HepG2 (cell line): Measurements from ENCODE around the gene MAPK8IP3. TPM values are rescaled to one million over a fixed set of nuclear protein-coding genes. Genes with fewer than 3 reads are reported as not detected.

Experiments
- ATAC-seq: fragments of 200-7000 bp; cut with Tn5 transposase; 3 replicates; pipeline ENCODE4 v1.9.1; 2020; ENCODE audit warnings: mild to moderate bottlenecking, moderate library complexity
- BruUV-seq: library from RNA; stranded (reverse); fragments of 400-500 nt; replicated peaks from 2 replicates; lab custom pipeline; 2021; lab: Mats Ljungman, UMichigan
- CTCF ChIA-PET: fragments of 300-600 bp; formaldehyde crosslinking; extraction: SDS; loops from one replicate; lab custom pipeline; 2021; ENCODE audit warnings: low total read pairs, inconsistent platforms, low intra/inter-chr PET ratio; lab: Yijun Ruan, JAX
- POLR2A ChIA-PET: fragments of 350-600 bp; sonication (Branson Sonifier 250); formaldehyde crosslinking; loops from one replicate; lab custom pipeline; 2020; ENCODE audit warnings: antibody characterized with exemption, inconsistent platforms; lab: Yijun Ruan, JAX
- DNase-seq: peaks from one replicate; pipeline ENCODE4 v3.0.0-alpha.2; 2015; ENCODE audit warnings: low spot score
- FAIRE-seq: peaks from 3 replicates; lab custom pipeline; 2011; peaks lifted over from hg19 to GRCh38; lab: Jason Lieb, UNC
- H2AFZ ChIP-seq: one replicate; pipeline ENCODE4 v1.6.1; 2011; ENCODE audit warnings: low read length, inconsistent platforms
- H3K27ac ChIP-seq: fragments of 300-600 bp; 3 replicates; pipeline ENCODE4 v1.8.0; 2011; ENCODE audit warnings: mixed run types, mild to moderate bottlenecking, mixed read lengths, low read length, inconsistent platforms; ENCODE audit not compliant: insufficient read depth; ENCODE audit errors: extremely low read length
- H3K27me3 ChIP-seq, 2 experiments: fragments of 200-600 bp in 1 of 2; 2 replicates in 1 of 2; 3 replicates in 1 of 2; pipeline versions ENCODE4 v1.6.0 to v1.8.0; 2011; ENCODE audit warnings: low read length in 2 of 2, mild to moderate bottlenecking in 2 of 2, moderate library complexity in 2 of 2, inconsistent platforms in 1 of 2; ENCODE audit not compliant: insufficient read depth in 2 of 2, control insufficient read depth in 1 of 2
- H3K36me3 ChIP-seq, 2 experiments: fragments of 200-600 bp in 1 of 2; replicated peaks in 1 of 2; 2 replicates in 1 of 2; 3 replicates in 1 of 2; pipeline versions ENCODE4 v1.5.1 to v1.8.0; 2011; ENCODE audit warnings: low read length in 2 of 2, inconsistent platforms in 1 of 2; ENCODE audit not compliant: insufficient read depth in 2 of 2, control insufficient read depth in 1 of 2
- H3K4me1 ChIP-seq: 2 replicates; pipeline ENCODE4 v1.5.1; 2012; ENCODE audit warnings: low read length, inconsistent platforms; ENCODE audit not compliant: insufficient read depth
- H3K4me2 ChIP-seq: 2 replicates; pipeline ENCODE4 v1.6.0; 2011; ENCODE audit warnings: low read depth, low read length, inconsistent platforms
- H3K4me3 ChIP-seq, 3 experiments: fragments of 200-600 bp in 1 of 3; sonication (generic), shearing (Covaris generic) in 1 of 3; replicated peaks in 1 of 3; 2 replicates each; pipeline ENCODE4 v1.5.1; 2011 to 2016; ENCODE audit warnings: low read length in 3 of 3, inconsistent platforms in 2 of 3, low read depth in 2 of 3, mild to moderate bottlenecking in 2 of 3, control low read depth in 1 of 3, mixed read lengths in 1 of 3; ENCODE audit not compliant: insufficient read depth in 1 of 3
- H3K79me2 ChIP-seq: one replicate; pipeline ENCODE4 v1.6.1; 2011; ENCODE audit warnings: low read length, inconsistent platforms; ENCODE audit not compliant: insufficient read depth
- H3K9ac ChIP-seq: 2 replicates; pipeline ENCODE4 v1.6.0; 2011; ENCODE audit warnings: mild to moderate bottlenecking, low read depth, low read length, inconsistent platforms; ENCODE audit not compliant: insufficient read depth
- H3K9me3 ChIP-seq: 2 replicates; pipeline ENCODE4 v1.5.1; 2012; ENCODE audit warnings: mild to moderate bottlenecking, low read length
- H4K20me1 ChIP-seq: 2 replicates; pipeline ENCODE4 v1.6.0; 2011; ENCODE audit warnings: inconsistent platforms, mild to moderate bottlenecking, low read length, moderate library complexity; ENCODE audit not compliant: insufficient read depth
- ADNP ChIP-seq: sonication (generic); formaldehyde crosslinking; IDR thresholded peaks from 2 replicates; pipeline ENCODE4 v1.4.0; 2020; ENCODE audit warnings: missing genetic modification reagents
- FOXP1 ChIP-seq, 2 experiments: fragments of 450-650 bp in 1 of 2; IDR thresholded peaks; 2 replicates each; pipeline ENCODE4 v1.6.1; 2017 to 2018; ENCODE audit warnings: antibody characterized with exemption in 1 of 2
- GPN1 ChIP-seq: sonication (generic); formaldehyde crosslinking; IDR thresholded peaks from 2 replicates; pipeline ENCODE4 v1.5.1; 2020; ENCODE audit warnings: missing genetic modification reagents, borderline replicate concordance
- HNRNPH1 ChIP-seq: fragments of 200-400 bp; formaldehyde crosslinking; optimal IDR thresholded peaks from 2 replicates; pipeline ENCODE3; 2017; ENCODE audit warnings: mild to moderate bottlenecking, low read depth, low read length
- KAT8 ChIP-seq: IDR thresholded peaks from 2 replicates; pipeline ENCODE4 v1.6.1; 2016; ENCODE audit warnings: missing genetic modification reagents, missing compliant biosample characterization
- MIER2 ChIP-seq: IDR thresholded peaks from 2 replicates; pipeline ENCODE4 v1.6.1; 2016; ENCODE audit warnings: missing biosample characterization, missing genetic modification reagents
- RAD21 ChIP-seq: fragments of 450-650 bp; formaldehyde crosslinking; IDR thresholded peaks from 2 replicates; pipeline ENCODE4 v1.5.0; 2020; ENCODE audit warnings: mild to moderate bottlenecking
- SP140L ChIP-seq: sonication (generic); formaldehyde crosslinking; IDR thresholded peaks from 2 replicates; pipeline ENCODE4 v1.4.0; 2020; ENCODE audit warnings: missing genetic modification reagents, borderline replicate concordance
- TEAD2 ChIP-seq: sonication (generic); formaldehyde crosslinking; IDR thresholded peaks from 2 replicates; pipeline ENCODE4 v1.9.0; 2021; ENCODE audit warnings: missing genetic modification reagents
- XBP1 ChIP-seq: sonication (generic); formaldehyde crosslinking; IDR thresholded peaks from 2 replicates; pipeline ENCODE4 v1.5.0; 2020; ENCODE audit warnings: missing genetic modification reagents
- ZBED4 ChIP-seq: sonication (generic); formaldehyde crosslinking; IDR thresholded peaks from 2 replicates; pipeline ENCODE4 v1.4.0; 2020; ENCODE audit warnings: missing genetic modification reagents, borderline replicate concordance
- ZFP36 ChIP-seq: fragments of 150-350 bp; IDR thresholded peaks from 2 replicates; pipeline ENCODE4 v1.6.1; 2018; ENCODE audit warnings: borderline replicate concordance, low read length, low read depth; ENCODE audit not compliant: partially characterized antibody
- ZNF138 ChIP-seq: sonication (generic); formaldehyde crosslinking; IDR thresholded peaks from 2 replicates; pipeline ENCODE4 v1.5.0; 2020; ENCODE audit warnings: mild to moderate bottlenecking, low read depth, missing genetic modification reagents
- ZNF17 ChIP-seq: sonication (generic); formaldehyde crosslinking; IDR thresholded peaks from 2 replicates; pipeline ENCODE4 v1.5.0; 2020; ENCODE audit warnings: mild to moderate bottlenecking, missing genetic modification reagents
- ZNF224 ChIP-seq: sonication (generic); formaldehyde crosslinking; IDR thresholded peaks from 2 replicates; pipeline ENCODE4 v1.5.0; 2020; ENCODE audit warnings: mild to moderate bottlenecking, missing genetic modification reagents
- ZNF343 ChIP-seq: sonication (generic); formaldehyde crosslinking; IDR thresholded peaks from 2 replicates; pipeline ENCODE4 v1.4.0; 2020; ENCODE audit warnings: mild to moderate bottlenecking, missing genetic modification reagents
- ZNF614 ChIP-seq: IDR thresholded peaks from 2 replicates; pipeline ENCODE4 v1.6.1; 2018; ENCODE audit warnings: missing biosample characterization, missing genetic modification reagents, inconsistent platforms, borderline replicate concordance
- ZNF780A ChIP-seq: sonication (generic); formaldehyde crosslinking; IDR thresholded peaks from 2 replicates; pipeline ENCODE4 v1.8.0; 2022; ENCODE audit warnings: mild to moderate bottlenecking, missing genetic modification reagents, moderate library complexity
- WGBS: methylation state at CpG from one replicate; pipeline ENCODE4 v1.1.6; 2017; ENCODE audit warnings: low lambda C conversion rate; 5-methylcytosine and 5-hydroxymethylcytosine counted together
- in situ Hi-C: cut with HindIII; loops from 2 replicates; pipeline ENCODE4 v1.10.0; 2017; ENCODE audit warnings: low pct_unique_long_range_greater_than_20kb; ENCODE audit not compliant: extremely low pct_ligation_motif_present
- intact Hi-C: fragments of 100-400 bp; cut with micrococcal nuclease; formaldehyde crosslinking; loops from one replicate; pipeline ENCODE4 v1.10.0; 2022; ENCODE audit not compliant: unreplicated experiment
- polyA plus RNA-seq, 8 experiments: library from polyadenylated mRNA; depleted of rRNA in 3 of 8; stranded (reverse) in 7 of 8; unstranded in 1 of 8; fragments of >200 nt; fragmentation: Illumina TruSeq in 4 of 8; extraction: Trizol in 4 of 8; gene quantifications; 2 replicates each; pipeline versions ENCODE4 v1.2.1 to v1.2.3, GENCODE V29; 2011 to 2016; ENCODE audit warnings: low read depth in 4 of 8, missing spikeins in 1 of 8, mixed read lengths in 1 of 8; ENCODE audit not compliant: insufficient read depth in 1 of 8
- total RNA-seq, 5 experiments: library from RNA; depleted of rRNA; stranded (reverse); fragments of >200 nt; fragmentation: Illumina TruSeq; extraction: Trizol; gene quantifications; 2 replicates each; pipeline ENCODE4 v1.2.3, GENCODE V29; 2016; ENCODE audit warnings: low read depth in 1 of 5

Gene MAPK8IP3
- total and polyA plus RNA-seq, 2 of the 13 experiments (the other 11 are each of a cell fraction or from before 2014, with no cell fraction given) = 25.1 to 41.7 TPM

GRCh38 chr16:1790261-1790610 lies 84.2 kb downstream of the MAPK8IP3 start:
- H3K4me1 ChIP-seq = peaks cover 21% of the 10 kb centered on the region
- H3K36me3 ChIP-seq = peaks cover 4 to 7% of the 10 kb centered on the region in 2 experiments; a peak in 3 of 5 replicates
- H3K79me2 ChIP-seq = peaks cover 8% of the 10 kb centered on the region
- no peak for TF ChIP-seq ZNF138 (CRISPR knock-in tag)
- no peak for TF ChIP-seq ZNF224
- TF ChIP-seq ZNF343 (CRISPR knock-in tag) = no peak
- TF ChIP-seq ZNF614 (CRISPR knock-in tag) = no peak
- no peak for TF ChIP-seq ZFP36
- no peak for TF ChIP-seq FOXP1 (IDR thresholded peaks at IDR 0.05)
- no peak for TF ChIP-seq FOXP1 (CRISPR knock-in tag; IDR thresholded peaks at IDR 0.05)
- TF ChIP-seq ZNF780A (CRISPR knock-in tag) = no peak
- no peak for TF ChIP-seq HNRNPH1
- TF ChIP-seq MIER2 (CRISPR knock-in tag) = no peak
- TF ChIP-seq ZBED4 (CRISPR knock-in tag) = no peak
- no peak for TF ChIP-seq GPN1 (CRISPR knock-in tag)
- TF ChIP-seq ADNP (CRISPR knock-in tag) = no peak
- no peak for TF ChIP-seq KAT8
- TF ChIP-seq TEAD2 (CRISPR knock-in tag) = no peak
- TF ChIP-seq XBP1 = no peak
- no peak for TF ChIP-seq ZNF17 (CRISPR knock-in tag)
- no peak for TF ChIP-seq SP140L (CRISPR knock-in tag)
- no peak for TF ChIP-seq RAD21
- ATAC-seq = no peak
- WGBS = 94% methylated on average over 15 of the region's 15 CpGs
- POLR2A ChIA-PET = no interaction called here
- no peak for DNase-seq
- in situ Hi-C loops = no loop called here
- H3K27me3 ChIP-seq = no peaks in the 10 kb centered on the region
- H3K9ac ChIP-seq = no peak overlapping the region
- FAIRE-seq = no peak
- no peak overlapping the region for H3K27ac ChIP-seq
- H3K4me3 ChIP-seq = no peak overlapping the region
- CTCF ChIA-PET = no interaction called here
- H4K20me1 ChIP-seq = no peaks in the 10 kb centered on the region
- H3K4me2 ChIP-seq = no peak overlapping the region
- no peak overlapping the region for H2AFZ ChIP-seq
- intact Hi-C loops = no loop called here
- BruUV-seq = no TSS peak
- H3K9me3 ChIP-seq = no peaks in the 10 kb centered on the region
